CD4-positive, alpha-beta T cell (primary cell): ENCODE data around the gene RAPGEF6. TPM values are rescaled to one million over a fixed set of nuclear protein-coding genes. Genes with fewer than 3 reads are reported as not detected.
"Not testable (repeated sequence)": the region's sequence is repeated elsewhere in the genome, so short reads cannot be mapped to it uniquely, and the experiment has no call there.

ENCODE experiments used
- ATAC-seq: fragments of 200-7000 bp; cut with Tn5 transposase; one replicate; pipeline ENCODE4 v1.10.0; 2022; ENCODE audit warnings: mild to moderate bottlenecking; ENCODE audit not compliant: poor library complexity
- CTCF ChIA-PET: fragments of 350-600 bp; sonication (Branson Sonifier 250); formaldehyde crosslinking; loops from one replicate; lab custom pipeline; 2021; ENCODE audit warnings: antibody characterized with exemption, inconsistent platforms; lab: Charles Lee
- POLR2A ChIA-PET: fragments of 350-600 bp; sonication (Branson Sonifier 250); formaldehyde crosslinking; loops from one replicate; lab custom pipeline; 2021; ENCODE audit warnings: antibody characterized with exemption, inconsistent platforms; lab: Charles Lee
- DNase-seq, 14 experiments: peaks; one replicate each; pipeline ENCODE4 v3.0.0-alpha.2; 2013 to 2020; ENCODE audit warnings: mixed read lengths in 2 of 14
- H3K27ac ChIP-seq, 2 donors: one replicate each; pipeline versions ENCODE4 v1.5.1 to v1.7.0; 2013; ENCODE audit warnings: low read length in 2 of 2, low read depth in 1 of 2, mild to moderate bottlenecking in 1 of 2
- H3K27me3 ChIP-seq, 2 experiments: 1 replicate in 1 of 2; 2 replicates in 1 of 2; pipeline versions ENCODE4 v1.6.1 to v1.7.0; 2013; ENCODE audit warnings: low read length in 2 of 2, control low read depth in 1 of 2, mild to moderate bottlenecking in 1 of 2, moderate library complexity in 1 of 2; ENCODE audit not compliant: insufficient read depth in 2 of 2, control insufficient read depth in 1 of 2
- H3K36me3 ChIP-seq: one replicate; pipeline ENCODE4 v1.6.1; 2013; ENCODE audit warnings: low read length, control low read depth; ENCODE audit not compliant: insufficient read depth
- H3K4me1 ChIP-seq: one replicate; pipeline ENCODE4 v1.6.1; 2013; ENCODE audit warnings: low read length, control low read depth; ENCODE audit not compliant: insufficient read depth
- H3K4me3 ChIP-seq: one replicate; pipeline ENCODE4 v1.5.1; 2013; ENCODE audit warnings: mild to moderate bottlenecking, low read length, moderate library complexity
- H3K9me3 ChIP-seq, 2 experiments: 1 replicate in 1 of 2; 2 replicates in 1 of 2; pipeline versions ENCODE4 v1.6.1 to v1.7.0; 2013; ENCODE audit warnings: low read length in 2 of 2, mild to moderate bottlenecking in 2 of 2, control low read depth in 1 of 2, moderate library complexity in 1 of 2; ENCODE audit not compliant: control insufficient read depth in 1 of 2, insufficient read depth in 1 of 2
- H3K27ac Mint-ChIP-seq: one replicate; pipeline ENCODE4 v1.8.0; 2020; ENCODE audit warnings: mixed read lengths
- H3K27me3 Mint-ChIP-seq: one replicate; pipeline ENCODE4 v1.8.0; 2021; ENCODE audit warnings: mixed read lengths
- H3K36me3 Mint-ChIP-seq: one replicate; pipeline ENCODE4 v1.8.0; 2021; ENCODE audit warnings: low read depth, mixed read lengths
- H3K4me1 Mint-ChIP-seq: one replicate; pipeline ENCODE4 v1.8.0; 2021; ENCODE audit warnings: low read depth, mixed read lengths
- H3K4me3 Mint-ChIP-seq: one replicate; pipeline ENCODE4 v1.8.0; 2020; ENCODE audit warnings: mild to moderate bottlenecking, mixed read lengths
- H3K9me3 Mint-ChIP-seq: one replicate; pipeline ENCODE4 v1.8.0; 2020; ENCODE audit warnings: mixed read lengths
- CTCF ChIP-seq: fragments of 200-600 bp; IDR thresholded peaks from one replicate; pipeline ENCODE4 v1.8.0; 2022; ENCODE audit warnings: antibody characterized with exemption, mild to moderate bottlenecking
- intact Hi-C, 2 experiments: fragments of 100-400 bp; cut with DNase I in 1 of 2; cut with micrococcal nuclease in 1 of 2; formaldehyde crosslinking; loops; one replicate each; pipeline versions ENCODE4 v1.15.1 to v1.9.0; 2023 to 2025; cut with DNase I, micrococcal nuclease
- total RNA-seq, 174 experiments: library from RNA in 2 of 174; stranded (reverse) in 2 of 174; gene quantifications; one replicate each; pipeline ENCODE4 v1.2.3 and lab custom pipeline; 2021 to 2026

The RAPGEF6 gene
- total RNA-seq, 2 experiments from 2014 or later = 83.3 to 91.4 TPM

- no peak for DNase-seq
- Mint-ChIP-seq H3K36me3 (peaks cover 96% of the 10 kb centered on the region), H3K4me1 (peaks cover 9% of the 10 kb centered on the region), H3K9me3 (peaks cover 7% of the 10 kb centered on the region), H3K27ac (peak overlapping the region; percentile 82), H3K27me3 (no peaks in the 10 kb centered on the region), H3K4me3 (no peak overlapping the region)
- Histone ChIP-seq H3K4me1 (no peaks in the 10 kb centered on the region), H3K4me3 (no peak overlapping the region), H3K9me3 (peaks cover 8 to 16% of the 10 kb centered on the region in 2 experiments), H3K27me3 (no peaks in the 10 kb centered on the region), H3K27ac (peak overlapping the region in 1 of 2 donors; percentile 19), H3K36me3 (peaks cover 65% of the 10 kb centered on the region)
- no peak for TF ChIP-seq CTCF
- CTCF ChIA-PET = interaction anchor here (1.0 kb wide), 1 partner anchor 23 kb away, joined by 3 read pairs; no protein-coding TSS in a partner anchor
- intact Hi-C loops = no loop called here
- POLR2A ChIA-PET = interaction anchor here (0.7 to 1.9 kb wide), 3 partner anchors 9 to 254 kb away, joined by 4 to 12 read pairs (median 6); no protein-coding TSS in a partner anchor
- no peak for ATAC-seq
Observed at GRCh38 chr5:131406076-131406475, 229.0 kb downstream of the RAPGEF6 start.

- Histone ChIP-seq H3K9me3 (peaks cover 9 to 16% of the 10 kb centered on the region in 2 experiments), H3K27me3 (no peaks in the 10 kb centered on the region), H3K27ac (peak overlapping the region in 1 of 2 donors; percentile 19), H3K36me3 (peaks cover 69% of the 10 kb centered on the region), H3K4me3 (no peak overlapping the region), H3K4me1 (no peaks in the 10 kb centered on the region)
- Mint-ChIP-seq H3K9me3 (peaks cover 7% of the 10 kb centered on the region), H3K27ac (peak overlapping the region; percentile 82), H3K27me3 (no peaks in the 10 kb centered on the region), H3K4me1 (peaks cover 12% of the 10 kb centered on the region), H3K36me3 (peaks cover 96% of the 10 kb centered on the region), H3K4me3 (no peak overlapping the region)
- ATAC-seq (no peak), DNase-seq (no peak)
- POLR2A ChIA-PET = interaction anchor here (0.7 to 1.9 kb wide), 3 partner anchors 9 to 253 kb away, joined by 4 to 12 read pairs (median 6); no protein-coding TSS in a partner anchor
- CTCF ChIA-PET = interaction anchor here (0.8 kb wide), 1 partner anchor 21 kb away, joined by 6 read pairs; no protein-coding TSS in a partner anchor
- intact Hi-C loops = no loop called here
- no peak for TF ChIP-seq CTCF
Observed at GRCh38 chr5:131405674-131406073, 229.4 kb downstream of the RAPGEF6 start.

- no peaks in the 10 kb centered on the region for H3K27me3 ChIP-seq
- H3K27ac ChIP-seq = no peak overlapping the region
- TF ChIP-seq CTCF = no peak
- Mint-ChIP-seq H3K27ac (peak overlapping the region; percentile 70), H3K27me3 (no peaks in the 10 kb centered on the region), H3K9me3 (peaks cover 7% of the 10 kb centered on the region), H3K4me3 (no peak overlapping the region), H3K36me3 (peaks cover 97% of the 10 kb centered on the region), H3K4me1 (peaks cover 48% of the 10 kb centered on the region)
- no peak overlapping the region for H3K4me3 ChIP-seq
- ATAC-seq = no peak
- DNase-seq = no peak
- ChIA-PET CTCF (interaction anchor here (1.0 kb wide), 1 partner anchor 18 kb away, joined by 3 read pairs; no protein-coding TSS in a partner anchor), POLR2A (interaction anchor here (0.8 to 1.4 kb wide), 7 partner anchors 10 to 237 kb away, joined by 3 to 4 read pairs (median 3); partner anchors contain the start of gene CDC42SE2)
- intact Hi-C loops = no loop called here
- peaks cover 79% of the 10 kb centered on the region for H3K36me3 ChIP-seq
- H3K4me1 ChIP-seq = peaks cover 16% of the 10 kb centered on the region
- peaks cover 9 to 16% of the 10 kb centered on the region in 2 experiments for H3K9me3 ChIP-seq
Observed at GRCh38 chr5:131400585-131400984, 234.4 kb downstream of the RAPGEF6 start.

GRCh38 chr5:131399007-131399406, 236.0 kb downstream of the RAPGEF6 start:
- H3K27me3 Mint-ChIP-seq, DNase-seq, H3K9me3 Mint-ChIP-seq, H3K4me3 ChIP-seq, H3K27ac ChIP-seq, H3K27me3 ChIP-seq, ATAC-seq: not testable (repeated sequence)
- intact Hi-C loops = loop anchor here in 1 of 2 experiments (5.0 kb wide), 1 partner anchor 232 kb away; the partner anchor contains the start of gene HINT1
- H3K27ac Mint-ChIP-seq = peak overlapping the region; percentile 97
- peaks cover 9 to 16% of the 10 kb centered on the region in 2 experiments for H3K9me3 ChIP-seq
- CTCF ChIA-PET = interaction anchor here (0.6 kb wide), 1 partner anchor 24 kb away, joined by 4 read pairs; no protein-coding TSS in a partner anchor
- peaks cover 81% of the 10 kb centered on the region for H3K36me3 ChIP-seq
- peaks cover 61% of the 10 kb centered on the region for H3K4me1 Mint-ChIP-seq
- POLR2A ChIA-PET = interaction anchor here (0.7 to 0.8 kb wide), 2 partner anchors 16 to 84 kb away, joined by 3 read pairs; no protein-coding TSS in a partner anchor
- peaks cover 92% of the 10 kb centered on the region for H3K36me3 Mint-ChIP-seq
- peak overlapping the region; percentile 50 for H3K4me3 Mint-ChIP-seq
- peaks cover 25% of the 10 kb centered on the region for H3K4me1 ChIP-seq
